Caco-2 (cell line): ENCODE results near the gene ABCF2. TPM values are rescaled to one million over a fixed set of nuclear protein-coding genes. Genes with fewer than 3 reads are reported as not detected.

ENCODE experiments used
- BruUV-seq: library from RNA; stranded (reverse); fragments of 400-500 nt; replicated peaks from 2 replicates; lab custom pipeline; 2021; lab: Mats Ljungman, UMichigan
- CTCF ChIA-PET: fragments of 300-600 bp; sonication (Branson Sonifier 250); formaldehyde crosslinking; loops from one replicate; lab custom pipeline; 2022; ENCODE audit warnings: antibody characterized with exemption; lab: Charles Lee
- POLR2A ChIA-PET: fragments of 300-600 bp; sonication (Branson Sonifier 250); formaldehyde crosslinking; loops from one replicate; lab custom pipeline; 2022; ENCODE audit warnings: antibody characterized with exemption; lab: Charles Lee
- DNase-seq, 2 experiments: peaks; one replicate each; pipeline versions ENCODE4 v3.0.0 to v3.0.0-alpha.2; 2020 to 2022
- H3K27me3 ChIP-seq: replicated peaks from 2 replicates; pipeline ENCODE4 v1.6.0; 2011; ENCODE audit warnings: low read length; ENCODE audit not compliant: control insufficient read depth, insufficient read depth
- H3K36me3 ChIP-seq: 2 replicates; pipeline ENCODE4 v1.5.1; 2011; ENCODE audit warnings: low read length; ENCODE audit not compliant: control insufficient read depth, insufficient read depth
- H3K4me1 ChIP-seq: fragments of 250-450 bp; sonication (Bioruptor Pico); 2 replicates; pipeline ENCODE4 v1.5.1; 2020; ENCODE audit warnings: mild to moderate bottlenecking
- H3K4me3 ChIP-seq: 2 replicates; pipeline ENCODE4 v1.5.1; 2011; ENCODE audit warnings: low read depth, mild to moderate bottlenecking, control low read depth, low read length
- H3K9me3 ChIP-seq: fragments of 250-450 bp; sonication (Bioruptor Pico); 2 replicates; pipeline ENCODE4 v1.5.1; 2020; ENCODE audit warnings: mild to moderate bottlenecking, moderate library complexity
- H3K27ac Mint-ChIP-seq: one replicate; pipeline ENCODE4 v1.8.0; 2022; ENCODE audit warnings: mixed read lengths; ENCODE audit not compliant: unreplicated experiment
- H3K27me3 Mint-ChIP-seq: one replicate; pipeline ENCODE4 v1.8.0; 2022; ENCODE audit warnings: mixed read lengths; ENCODE audit not compliant: insufficient read depth, unreplicated experiment
- H3K36me3 Mint-ChIP-seq: one replicate; pipeline ENCODE4 v1.8.0; 2022; ENCODE audit warnings: mild to moderate bottlenecking, mixed read lengths; ENCODE audit not compliant: insufficient read depth, unreplicated experiment
- H3K4me1 Mint-ChIP-seq: one replicate; pipeline ENCODE4 v1.8.0; 2022; ENCODE audit warnings: low read depth, mixed read lengths; ENCODE audit not compliant: unreplicated experiment
- H3K4me3 Mint-ChIP-seq: one replicate; pipeline ENCODE4 v1.8.0; 2022; ENCODE audit warnings: mild to moderate bottlenecking, moderate library complexity, mixed read lengths; ENCODE audit not compliant: unreplicated experiment
- H3K9me3 Mint-ChIP-seq: one replicate; pipeline ENCODE4 v1.8.0; 2022; ENCODE audit warnings: mixed read lengths; ENCODE audit not compliant: unreplicated experiment
- CTCF ChIP-seq, 2 experiments: fragments of 200-600 bp in 1 of 2; IDR thresholded peaks; 1 replicate in 1 of 2; 2 replicates in 1 of 2; pipeline versions ENCODE4 v1.5.1 to v1.8.0; 2011 to 2022; ENCODE audit warnings: antibody characterized with exemption in 1 of 2, control low read depth in 1 of 2, inconsistent platforms in 1 of 2, low read depth in 1 of 2, low read length in 1 of 2, mild to moderate bottlenecking in 1 of 2, moderate library complexity in 1 of 2; ENCODE audit not compliant: insufficient read depth in 1 of 2, severe bottlenecking in 1 of 2, unreplicated experiment in 1 of 2
- intact Hi-C: fragments of 100-400 bp; cut with micrococcal nuclease; formaldehyde crosslinking; loops from one replicate; pipeline ENCODE4 v1.10.0; 2022; ENCODE audit not compliant: unreplicated experiment
- total RNA-seq: library from RNA; stranded (reverse); gene quantifications from 2 replicates; pipeline ENCODE4 v1.2.3, GENCODE V29; 2022

The ABCF2 gene
- total RNA-seq, 1 experiment from 2014 or later = 57.8 TPM

- H3K4me1 ChIP-seq = peaks cover 15% of the 10 kb centered on the region
- no peaks in the 10 kb centered on the region for H3K27me3 ChIP-seq
- peaks cover 3% of the 10 kb centered on the region for H3K36me3 ChIP-seq
- no peaks in the 10 kb centered on the region for H3K9me3 ChIP-seq
- DNase-seq = no peak
- Mint-ChIP-seq H3K36me3 (peaks cover 44% of the 10 kb centered on the region), H3K4me3 (peak overlapping the region; percentile 88), H3K4me1 (peaks cover 15% of the 10 kb centered on the region), H3K27me3 (no peaks in the 10 kb centered on the region), H3K9me3 (no peaks in the 10 kb centered on the region), H3K27ac (peak overlapping the region; percentile 82)
- H3K4me3 ChIP-seq = peak overlapping the region; percentile 81
- TF ChIP-seq CTCF (IDR thresholded peaks at IDR 0.05; ENCODE audit: insufficient read depth in 1 of 2, low read depth in 1 of 2, low read length in 1 of 2, severe bottlenecking in 1 of 2, unreplicated experiment in 1 of 2) = no peak
- ChIA-PET POLR2A (interaction anchor here (0.9 to 1.5 kb wide), 3 partner anchors 14 to 164 kb away, joined by 3 to 6 read pairs (median 3); partner anchors contain the start of gene NUB1), CTCF (interaction anchor here (1.0 to 3.0 kb wide), 4 partner anchors 15 to 115 kb away, joined by 5 to 22 read pairs (median 6); no protein-coding TSS in a partner anchor)
- intact Hi-C loops = no loop called here
- BruUV-seq = no TSS peak
These were observed 488 bp downstream of the ABCF2 start for GRCh38 chr7:151226560-151226874.

DNA sequence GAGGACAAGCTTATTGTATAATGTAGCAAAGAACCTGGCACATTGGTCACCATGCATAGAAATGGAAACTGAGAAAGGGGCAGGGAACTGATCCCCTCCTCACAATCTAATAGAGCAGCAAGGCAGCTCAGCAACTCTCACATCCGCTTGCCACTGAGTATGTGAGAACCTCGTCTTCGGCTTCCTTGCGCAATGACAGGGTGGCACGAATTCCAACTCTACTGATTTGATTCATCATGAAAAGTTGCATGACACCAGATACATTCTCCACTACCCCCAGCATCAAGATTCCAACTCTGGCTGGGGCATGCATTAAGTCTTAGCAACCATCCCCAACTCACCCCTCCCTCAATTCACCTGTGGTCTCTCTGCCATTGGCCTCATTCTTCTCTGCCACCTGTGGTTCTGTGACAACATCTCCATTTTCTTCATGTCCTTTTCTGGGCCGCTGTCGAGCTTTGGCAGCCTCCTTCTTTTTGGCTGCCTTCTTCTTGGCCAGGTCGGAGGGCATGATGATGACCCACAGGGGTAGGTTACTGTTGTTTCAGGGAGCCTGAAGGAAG is 976 bp downstream of the ABCF2 start:
- H3K27ac Mint-ChIP-seq = no peak overlapping the region
- H3K36me3 Mint-ChIP-seq = peaks cover 44% of the 10 kb centered on the region
- intact Hi-C loops = no loop called here
- no peaks in the 10 kb centered on the region for H3K9me3 Mint-ChIP-seq
- H3K4me3 Mint-ChIP-seq = peak overlapping the region; percentile 88
- Histone ChIP-seq H3K36me3 (peaks cover 3% of the 10 kb centered on the region), H3K4me3 (peak overlapping the region; percentile 81), H3K4me1 (peaks cover 15% of the 10 kb centered on the region), H3K27me3 (no peaks in the 10 kb centered on the region), H3K9me3 (no peaks in the 10 kb centered on the region)
- no peaks in the 10 kb centered on the region for H3K27me3 Mint-ChIP-seq
- TF ChIP-seq CTCF (IDR thresholded peaks at IDR 0.05; ENCODE audit: insufficient read depth in 1 of 2, low read depth in 1 of 2, low read length in 1 of 2, severe bottlenecking in 1 of 2, unreplicated experiment in 1 of 2) = no peak
- no peak for DNase-seq
- CTCF ChIA-PET = interaction anchor here (3.0 kb wide), 1 partner anchor 18 kb away, joined by 22 read pairs; no protein-coding TSS in a partner anchor
- peaks cover 13% of the 10 kb centered on the region for H3K4me1 Mint-ChIP-seq
- POLR2A ChIA-PET = interaction anchor here (0.6 kb wide), 1 partner anchor 198 kb away, joined by 4 read pairs; the partner anchor contains the start of gene ABCB8
- TSS peak; percentile 25 for BruUV-seq

DNA sequence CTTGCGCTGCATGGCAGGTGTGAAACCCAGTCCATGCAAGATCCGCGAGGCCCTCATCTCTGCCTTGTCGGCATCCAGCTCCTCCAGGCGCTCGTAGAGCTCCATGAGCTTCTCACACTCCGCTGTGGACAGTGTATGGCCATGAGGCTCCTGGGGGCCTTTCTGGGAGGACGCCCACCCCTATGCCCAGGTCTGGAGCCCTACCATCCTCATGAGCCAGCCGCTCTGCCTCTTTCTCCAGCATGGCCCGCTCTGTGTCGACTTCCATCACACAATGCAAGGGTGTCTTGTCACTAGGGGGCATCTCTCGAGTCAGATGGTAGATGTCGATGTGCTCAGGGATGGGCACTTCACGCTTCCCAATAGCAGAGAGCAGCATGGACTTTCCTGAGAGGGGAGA is 3.3 kb downstream of the ABCF2 start:
- TF ChIP-seq CTCF (IDR thresholded peaks at IDR 0.05; ENCODE audit: insufficient read depth in 1 of 2, low read depth in 1 of 2, low read length in 1 of 2, severe bottlenecking in 1 of 2, unreplicated experiment in 1 of 2) = no peak

More for the DNA sequence above, 3.3 kb downstream of the ABCF2 start:
- intact Hi-C loops = no loop called here
- no peak overlapping the region for H3K27ac Mint-ChIP-seq
- Histone ChIP-seq H3K36me3 (peaks cover 3% of the 10 kb centered on the region), H3K27me3 (no peaks in the 10 kb centered on the region), H3K4me1 (peaks cover 15% of the 10 kb centered on the region), H3K4me3 (no peak overlapping the region), H3K9me3 (no peaks in the 10 kb centered on the region)
- no peaks in the 10 kb centered on the region for H3K27me3 Mint-ChIP-seq
- POLR2A ChIA-PET = no interaction called here
- H3K9me3 Mint-ChIP-seq = no peaks in the 10 kb centered on the region
- H3K4me1 Mint-ChIP-seq = peaks cover 13% of the 10 kb centered on the region
- DNase-seq = no peak
- CTCF ChIA-PET = no interaction called here
- H3K4me3 Mint-ChIP-seq = no peak overlapping the region
- BruUV-seq = no TSS peak
- H3K36me3 Mint-ChIP-seq = peaks cover 64% of the 10 kb centered on the region
